ENCODE data around the gene CABP7.

The CABP7 gene

GRCh38 chr22:29719899-29720645 lies at the start of gene CABP7:
TSS of gene CABP7 (plus strand) at chr22:29720003. CDS start at chr22:29720425, 422 bp downstream.
- Histone ChIP-seq H3K9me3 (ENCODE audit: control insufficient read depth in 5 of 5, low read length in 5 of 5) (no peaks in the 10 kb centered on the region), H3K4me1 (ENCODE audit: control insufficient read depth in 5 of 5, insufficient read depth in 5 of 5, low read length in 5 of 5) (peaks cover 0 to 3% (median 3%) of the 10 kb centered on the region in 5 donors), H3K27ac (ENCODE audit: low read depth, low read length) (no peak within 1 kb of the TSS), H3K27me3 (ENCODE audit: control insufficient read depth in 5 of 5, insufficient read depth in 4 of 5, low read length in 5 of 5) (peaks cover 29 to 60% (median 50%) of the 10 kb centered on the region in 5 donors), H3K36me3 (ENCODE audit: control insufficient read depth in 5 of 5, insufficient read depth in 5 of 5, low read length in 5 of 5) (no peaks in the 10 kb centered on the region), H3K9ac (ENCODE audit: low read length in 5 of 5) (no peak within 1 kb of the TSS), H3K4me3 (ENCODE audit: low read depth in 1 of 5, low read length in 5 of 5) (no peak within 1 kb of the TSS)

GRCh38 chr22:29670626-29671025 lies 49.2 kb upstream of the CABP7 start:
- Histone ChIP-seq H3K9me3 (ENCODE audit: control insufficient read depth in 5 of 5, low read length in 5 of 5) (no peaks in the 10 kb centered on the region), H3K9ac (ENCODE audit: low read length in 5 of 5) (no peak overlapping the region), H3K4me3 (ENCODE audit: low read depth in 1 of 5, low read length in 5 of 5) (no peak overlapping the region), H3K36me3 (ENCODE audit: control insufficient read depth in 5 of 5, insufficient read depth in 5 of 5, low read length in 5 of 5) (peaks cover 6 to 72% (median 67%) of the 10 kb centered on the region in 5 donors), H3K4me1 (ENCODE audit: control insufficient read depth in 5 of 5, insufficient read depth in 5 of 5, low read length in 5 of 5) (no peaks in the 10 kb centered on the region), H3K27me3 (ENCODE audit: control insufficient read depth in 5 of 5, insufficient read depth in 4 of 5, low read length in 5 of 5) (no peaks in the 10 kb centered on the region), H3K27ac (ENCODE audit: low read depth, low read length) (no peak overlapping the region)

DNA sequence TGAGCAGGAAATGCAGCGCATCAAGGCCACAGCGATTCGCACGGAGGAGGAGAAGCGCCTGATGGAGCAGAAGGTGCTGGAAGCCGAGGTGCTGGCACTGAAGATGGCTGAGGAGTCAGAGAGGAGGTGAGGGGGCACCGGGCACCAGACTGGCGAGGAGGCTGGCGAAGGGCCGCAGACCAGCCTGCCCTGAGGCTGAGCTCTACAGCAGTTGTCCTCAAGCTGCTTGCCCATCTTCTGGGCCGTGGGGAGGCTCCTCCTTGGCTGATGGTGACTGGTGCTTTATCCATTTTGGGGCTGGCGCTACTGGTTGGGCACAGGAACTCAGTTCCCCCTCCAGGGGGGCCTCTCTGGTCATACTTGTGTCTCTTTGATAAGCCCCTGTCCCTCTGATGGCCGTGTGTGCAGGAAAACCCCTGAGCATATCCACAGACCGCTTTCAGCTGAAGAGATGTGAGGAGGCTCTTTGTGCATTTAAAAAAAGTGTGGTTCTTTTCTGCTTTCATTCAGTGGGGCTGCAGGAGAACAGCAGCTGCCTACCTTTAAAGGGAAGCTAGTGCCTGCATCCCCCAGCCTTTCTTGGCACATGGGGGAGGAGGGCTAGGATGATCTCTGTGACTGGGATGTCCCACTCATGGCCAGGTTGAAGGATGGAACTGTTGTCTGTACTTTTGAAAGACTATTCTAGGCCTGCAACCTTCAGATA lies 46.3 kb upstream of the CABP7 start:
- Histone ChIP-seq H3K27ac (ENCODE audit: low read depth, low read length) (no peak overlapping the region), H3K36me3 (ENCODE audit: control insufficient read depth in 5 of 5, insufficient read depth in 5 of 5, low read length in 5 of 5) (peaks cover 5 to 91% (median 84%) of the 10 kb centered on the region in 5 donors), H3K9me3 (ENCODE audit: control insufficient read depth in 5 of 5, low read length in 5 of 5) (no peaks in the 10 kb centered on the region), H3K9ac (ENCODE audit: low read length in 5 of 5) (no peak overlapping the region), H3K4me1 (ENCODE audit: control insufficient read depth in 5 of 5, insufficient read depth in 5 of 5, low read length in 5 of 5) (no peaks in the 10 kb centered on the region), H3K4me3 (ENCODE audit: low read depth in 1 of 5, low read length in 5 of 5) (no peak overlapping the region), H3K27me3 (ENCODE audit: control insufficient read depth in 5 of 5, insufficient read depth in 4 of 5, low read length in 5 of 5) (no peaks in the 10 kb centered on the region)

DNA sequence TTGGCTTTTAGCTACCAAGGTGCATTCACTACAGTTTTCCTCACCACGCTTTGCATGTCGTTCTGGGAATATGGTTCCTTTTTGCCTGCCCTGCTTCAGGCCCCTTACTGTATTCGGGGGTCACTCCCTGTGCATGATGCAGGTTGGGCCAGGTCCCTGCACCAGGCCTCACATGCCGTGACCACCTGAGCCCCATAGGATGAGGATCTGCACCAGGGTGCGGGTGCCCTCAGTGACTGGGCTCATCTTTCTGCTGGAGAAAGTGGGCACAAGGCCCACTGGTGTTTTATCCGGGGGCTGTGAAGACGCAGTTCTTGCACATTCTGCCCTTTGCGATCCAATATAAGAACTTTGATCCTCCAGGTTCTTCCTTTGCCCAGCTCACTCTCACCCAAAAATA lies 45.7 kb upstream of the CABP7 start:
- Histone ChIP-seq H3K36me3 (ENCODE audit: control insufficient read depth in 5 of 5, insufficient read depth in 5 of 5, low read length in 5 of 5) (peaks cover 4 to 91% (median 84%) of the 10 kb centered on the region in 5 donors), H3K27me3 (ENCODE audit: control insufficient read depth in 5 of 5, insufficient read depth in 4 of 5, low read length in 5 of 5) (no peaks in the 10 kb centered on the region), H3K27ac (ENCODE audit: low read depth, low read length) (no peak overlapping the region), H3K4me1 (ENCODE audit: control insufficient read depth in 5 of 5, insufficient read depth in 5 of 5, low read length in 5 of 5) (no peaks in the 10 kb centered on the region), H3K9ac (ENCODE audit: low read length in 5 of 5) (no peak overlapping the region), H3K9me3 (ENCODE audit: control insufficient read depth in 5 of 5, low read length in 5 of 5) (no peaks in the 10 kb centered on the region), H3K4me3 (ENCODE audit: low read depth in 1 of 5, low read length in 5 of 5) (no peak overlapping the region)

DNA sequence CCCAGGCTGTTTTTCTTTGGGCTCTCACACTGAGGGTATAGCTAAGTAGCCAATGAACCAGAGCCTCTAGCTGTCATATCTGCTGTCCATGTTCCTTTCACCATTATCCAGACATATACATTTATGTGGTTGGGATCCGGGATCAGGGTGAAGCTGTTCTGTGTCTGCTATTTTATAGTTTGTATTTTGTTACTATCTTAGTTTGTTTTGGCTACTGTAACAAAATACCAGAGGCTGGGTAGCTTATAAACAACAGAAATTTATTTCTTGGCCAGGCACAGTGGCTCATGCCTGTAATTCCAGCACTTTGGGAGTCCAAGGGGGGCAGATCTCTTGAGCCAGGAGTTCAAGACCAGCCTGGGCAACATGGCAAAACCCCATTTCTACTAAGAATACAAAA lies 40.5 kb upstream of the CABP7 start:
- peaks cover 0 to 18% (median 13%) of the 10 kb centered on the region in 5 donors for H3K4me1 ChIP-seq (ENCODE audit: control insufficient read depth in 5 of 5, insufficient read depth in 5 of 5, low read length in 5 of 5)
- H3K9me3 ChIP-seq (ENCODE audit: control insufficient read depth in 5 of 5, low read length in 5 of 5) = no peaks in the 10 kb centered on the region
- no peak overlapping the region for H3K4me3 ChIP-seq (ENCODE audit: low read depth in 1 of 5, low read length in 5 of 5)
- H3K9ac ChIP-seq (ENCODE audit: low read length in 5 of 5) = no peak overlapping the region
- no peak overlapping the region for H3K27ac ChIP-seq (ENCODE audit: low read depth, low read length)
- no peaks in the 10 kb centered on the region for H3K27me3 ChIP-seq (ENCODE audit: control insufficient read depth in 5 of 5, insufficient read depth in 4 of 5, low read length in 5 of 5)
- H3K36me3 ChIP-seq (ENCODE audit: control insufficient read depth in 5 of 5, insufficient read depth in 5 of 5, low read length in 5 of 5) = peaks cover 7 to 94% (median 82%) of the 10 kb centered on the region in 5 donors

DNA sequence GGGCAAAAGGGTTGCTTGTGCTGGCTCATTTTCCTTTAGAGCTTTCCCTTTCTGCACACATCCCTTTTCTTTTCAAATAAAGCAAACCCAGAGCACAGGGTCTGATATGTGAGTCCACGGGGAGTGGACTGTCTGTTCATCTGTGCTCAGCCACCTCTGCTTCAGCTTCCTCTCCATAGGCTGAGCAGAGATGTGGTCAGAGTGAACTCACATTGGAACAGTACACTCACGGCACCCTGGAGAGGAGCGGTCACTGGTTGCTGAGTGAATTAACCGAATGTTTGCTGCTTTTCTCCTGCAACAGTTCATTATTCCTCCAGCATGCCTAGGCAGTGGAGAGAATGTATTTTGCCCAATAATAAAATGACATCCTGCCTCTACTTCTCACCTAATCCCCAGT lies 36.3 kb upstream of the CABP7 start:
- Histone ChIP-seq H3K36me3 (ENCODE audit: control insufficient read depth in 5 of 5, insufficient read depth in 5 of 5, low read length in 5 of 5) (peaks cover 3 to 82% (median 58%) of the 10 kb centered on the region in 5 donors), H3K27ac (ENCODE audit: low read depth, low read length) (no peak overlapping the region), H3K27me3 (ENCODE audit: control insufficient read depth in 5 of 5, insufficient read depth in 4 of 5, low read length in 5 of 5) (no peaks in the 10 kb centered on the region), H3K9me3 (ENCODE audit: control insufficient read depth in 5 of 5, low read length in 5 of 5) (no peaks in the 10 kb centered on the region), H3K9ac (ENCODE audit: low read length in 5 of 5) (no peak overlapping the region), H3K4me3 (ENCODE audit: low read depth in 1 of 5, low read length in 5 of 5) (no peak overlapping the region), H3K4me1 (ENCODE audit: control insufficient read depth in 5 of 5, insufficient read depth in 5 of 5, low read length in 5 of 5) (peaks cover 0 to 18% (median 13%) of the 10 kb centered on the region in 5 donors)

DNA sequence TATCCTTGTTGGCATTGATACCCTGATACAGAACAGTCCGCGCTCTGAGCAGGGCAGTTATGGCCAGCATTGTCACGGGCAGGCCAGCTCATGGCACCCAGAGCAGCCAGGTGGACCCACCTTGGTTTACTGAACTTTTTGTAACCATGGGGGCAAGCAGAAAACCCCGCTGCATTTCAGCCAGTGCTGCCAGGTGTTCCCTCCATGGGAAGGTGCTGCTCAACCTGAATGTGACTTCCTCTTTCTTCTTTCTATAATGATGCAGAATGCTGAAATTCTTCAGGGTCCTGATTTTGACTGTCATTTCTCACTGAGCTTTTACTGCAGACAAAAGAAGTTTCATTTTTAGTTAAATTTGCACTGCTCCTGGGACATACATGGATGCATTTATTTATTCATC lies 35.6 kb upstream of the CABP7 start:
- H3K27me3 ChIP-seq (ENCODE audit: control insufficient read depth in 5 of 5, insufficient read depth in 4 of 5, low read length in 5 of 5) = no peaks in the 10 kb centered on the region
- no peak overlapping the region for H3K4me3 ChIP-seq (ENCODE audit: low read depth in 1 of 5, low read length in 5 of 5)
- no peaks in the 10 kb centered on the region for H3K9me3 ChIP-seq (ENCODE audit: control insufficient read depth in 5 of 5, low read length in 5 of 5)
- peaks cover 0 to 18% (median 13%) of the 10 kb centered on the region in 5 donors for H3K4me1 ChIP-seq (ENCODE audit: control insufficient read depth in 5 of 5, insufficient read depth in 5 of 5, low read length in 5 of 5)
- H3K9ac ChIP-seq (ENCODE audit: low read length in 5 of 5) = no peak overlapping the region
- H3K27ac ChIP-seq (ENCODE audit: low read depth, low read length) = no peak overlapping the region
- peaks cover under 1 to 75% (median 51%) of the 10 kb centered on the region in 5 donors for H3K36me3 ChIP-seq (ENCODE audit: control insufficient read depth in 5 of 5, insufficient read depth in 5 of 5, low read length in 5 of 5)

DNA sequence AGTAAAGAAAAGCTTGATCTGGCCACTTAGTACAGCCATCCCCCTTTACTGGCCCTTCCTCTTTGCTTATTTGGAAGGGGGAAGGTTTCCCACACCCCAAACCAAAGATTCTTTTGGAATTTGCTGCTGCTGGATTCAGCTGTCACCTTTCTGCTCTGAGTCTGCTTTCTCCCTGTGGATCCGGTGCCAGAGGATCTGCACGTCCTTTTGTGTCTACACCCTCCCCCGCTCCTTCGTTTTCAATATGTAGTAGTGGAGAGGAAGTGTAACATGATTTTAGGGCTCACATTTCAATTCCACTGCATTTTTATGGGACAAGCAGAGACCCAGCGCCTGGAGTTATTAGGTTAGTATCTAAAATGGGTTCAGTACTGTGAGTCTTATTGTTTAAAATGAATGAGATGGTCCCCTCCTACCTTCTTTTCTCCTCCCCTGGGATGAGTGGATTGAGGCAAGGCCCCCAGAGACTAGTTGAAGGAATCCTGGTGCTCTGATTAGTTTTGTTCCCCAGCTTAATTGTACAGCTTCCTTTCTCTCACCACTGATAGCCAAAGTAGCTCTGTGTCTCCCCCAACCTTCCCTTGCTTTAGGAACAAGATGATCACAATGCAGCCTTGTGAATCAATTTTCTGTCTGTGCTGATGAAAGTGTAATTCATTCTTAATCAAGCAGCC lies 30.5 kb upstream of the CABP7 start:
- no peaks in the 10 kb centered on the region for H3K9me3 ChIP-seq (ENCODE audit: control insufficient read depth in 5 of 5, low read length in 5 of 5)
- H3K36me3 ChIP-seq (ENCODE audit: control insufficient read depth in 5 of 5, insufficient read depth in 5 of 5, low read length in 5 of 5) = peaks cover 0 to 53% (median 36%) of the 10 kb centered on the region in 5 donors
- no peak overlapping the region for H3K27ac ChIP-seq (ENCODE audit: low read depth, low read length)
- no peaks in the 10 kb centered on the region for H3K27me3 ChIP-seq (ENCODE audit: control insufficient read depth in 5 of 5, insufficient read depth in 4 of 5, low read length in 5 of 5)
- H3K4me3 ChIP-seq (ENCODE audit: low read depth in 1 of 5, low read length in 5 of 5) = no peak overlapping the region
- no peak overlapping the region for H3K9ac ChIP-seq (ENCODE audit: low read length in 5 of 5)
- peaks cover 2 to 40% (median 27%) of the 10 kb centered on the region in 5 donors for H3K4me1 ChIP-seq (ENCODE audit: control insufficient read depth in 5 of 5, insufficient read depth in 5 of 5, low read length in 5 of 5)

- H3K9ac ChIP-seq (ENCODE audit: low read length in 5 of 5) = no peak overlapping the region
- no peak overlapping the region for H3K4me3 ChIP-seq (ENCODE audit: low read depth in 1 of 5, low read length in 5 of 5)
- H3K4me1 ChIP-seq (ENCODE audit: control insufficient read depth in 5 of 5, insufficient read depth in 5 of 5, low read length in 5 of 5) = peaks cover 2 to 40% (median 27%) of the 10 kb centered on the region in 5 donors
- H3K27me3 ChIP-seq (ENCODE audit: control insufficient read depth in 5 of 5, insufficient read depth in 4 of 5, low read length in 5 of 5) = no peaks in the 10 kb centered on the region
- no peaks in the 10 kb centered on the region for H3K9me3 ChIP-seq (ENCODE audit: control insufficient read depth in 5 of 5, low read length in 5 of 5)
- H3K27ac ChIP-seq (ENCODE audit: low read depth, low read length) = no peak overlapping the region
- peaks cover 0 to 53% (median 35%) of the 10 kb centered on the region in 5 donors for H3K36me3 ChIP-seq (ENCODE audit: control insufficient read depth in 5 of 5, insufficient read depth in 5 of 5, low read length in 5 of 5)
These were observed 30.0 kb upstream of the CABP7 start for GRCh38 chr22:29689880-29690213.

GRCh38 chr22:29690476-29690875 lies 29.3 kb upstream of the CABP7 start:
- Histone ChIP-seq H3K36me3 (ENCODE audit: control insufficient read depth in 5 of 5, insufficient read depth in 5 of 5, low read length in 5 of 5) (peaks cover 0 to 57% (median 39%) of the 10 kb centered on the region in 5 donors), H3K9me3 (ENCODE audit: control insufficient read depth in 5 of 5, low read length in 5 of 5) (no peaks in the 10 kb centered on the region), H3K27me3 (ENCODE audit: control insufficient read depth in 5 of 5, insufficient read depth in 4 of 5, low read length in 5 of 5) (no peaks in the 10 kb centered on the region), H3K9ac (ENCODE audit: low read length in 5 of 5) (no peak overlapping the region), H3K4me3 (ENCODE audit: low read depth in 1 of 5, low read length in 5 of 5) (no peak overlapping the region), H3K4me1 (ENCODE audit: control insufficient read depth in 5 of 5, insufficient read depth in 5 of 5, low read length in 5 of 5) (peaks cover 2 to 40% (median 27%) of the 10 kb centered on the region in 5 donors), H3K27ac (ENCODE audit: low read depth, low read length) (no peak overlapping the region)

Data from subcutaneous abdominal adipose tissue (tissue), 5 donors.